ENCODE results near the gene GJD4.

Gene GJD4

DNA sequence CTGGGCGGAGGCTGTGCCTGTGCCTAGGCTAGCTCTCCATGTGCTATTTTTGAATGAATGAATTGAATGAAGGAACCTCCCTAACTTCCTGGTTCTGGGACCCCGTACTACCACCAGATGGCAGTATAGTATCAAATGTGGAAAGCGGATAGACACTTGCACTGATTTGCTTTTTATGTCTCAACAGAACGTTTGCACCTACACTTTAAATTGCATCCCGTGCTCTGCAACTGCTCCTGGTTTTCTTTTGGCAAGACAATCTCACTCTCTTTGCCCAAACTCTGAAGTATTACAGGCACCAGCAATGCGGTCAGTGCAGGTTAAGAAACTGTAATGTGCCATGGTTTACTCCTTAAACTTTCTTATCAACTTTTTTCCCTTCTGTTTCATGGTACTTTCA is 30.4 kb downstream of the GJD4 start:
- no peak overlapping the region for H3K4me3 ChIP-seq (ENCODE audit: control insufficient read depth in 1 of 7, extremely low read depth in 1 of 7, insufficient read depth in 4 of 7, low read depth in 2 of 7, low read length in 6 of 7)
- H3K27me3 ChIP-seq (replicated peaks in 2 of 5; ENCODE audit: control insufficient read depth in 4 of 5, insufficient read depth in 5 of 5, low read length in 4 of 5): peaks cover 11 to 47% (median 15%) of the 10 kb centered on the region in 5 experiments
- peaks cover 3 to 13% (median 10%) of the 10 kb centered on the region in 4 experiments for H3K4me1 ChIP-seq (ENCODE audit: control extremely low read depth in 1 of 4, control insufficient read depth in 4 of 4, insufficient read depth in 4 of 4, low read length in 3 of 4)
- CTCF ChIA-PET: interaction anchor here (0.6 to 4.6 kb wide), 12 partner anchors 9 to 1245 kb away, joined by 3 to 31 read pairs (median 4); no protein-coding TSS in a partner anchor
- WGBS (ENCODE audit: insufficient coverage): 7% methylated on average over 2 of the region's 6 CpGs
- POLR2A ChIA-PET: no interaction called here
- no peaks in the 10 kb centered on the region for H3K36me3 ChIP-seq (ENCODE audit: control insufficient read depth in 4 of 4, insufficient read depth in 4 of 4, low read length in 3 of 4)
- peaks cover 0 to 3% (median 0%) of the 10 kb centered on the region in 5 experiments for H3K9me3 ChIP-seq (ENCODE audit: control extremely low read depth in 1 of 5, control insufficient read depth in 4 of 5, insufficient read depth in 2 of 5, low read depth in 1 of 5, low read length in 4 of 5)
- DNase-seq: peak; percentile 72 to 85 (median 82)
- no peak overlapping the region for H3K27ac ChIP-seq (ENCODE audit: insufficient read depth in 1 of 2, low read depth in 1 of 2, low read length in 2 of 2, poor library complexity in 1 of 2, severe bottlenecking in 2 of 2)

- Histone ChIP-seq H3K9me3 (ENCODE audit: control extremely low read depth in 1 of 5, control insufficient read depth in 4 of 5, insufficient read depth in 2 of 5, low read depth in 1 of 5, low read length in 4 of 5) (peaks cover 0 to 3% (median 0%) of the 10 kb centered on the region in 5 experiments), H3K27ac (ENCODE audit: insufficient read depth in 1 of 2, low read depth in 1 of 2, low read length in 2 of 2, poor library complexity in 1 of 2, severe bottlenecking in 2 of 2) (no peak overlapping the region), H3K4me3 (ENCODE audit: control insufficient read depth in 1 of 7, extremely low read depth in 1 of 7, insufficient read depth in 4 of 7, low read depth in 2 of 7, low read length in 6 of 7) (no peak overlapping the region), H3K27me3 (replicated peaks in 2 of 5; ENCODE audit: control insufficient read depth in 4 of 5, insufficient read depth in 5 of 5, low read length in 4 of 5) (peaks cover 12 to 57% (median 15%) of the 10 kb centered on the region in 5 experiments), H3K36me3 (ENCODE audit: control insufficient read depth in 4 of 4, insufficient read depth in 4 of 4, low read length in 3 of 4) (no peaks in the 10 kb centered on the region), H3K4me1 (ENCODE audit: control extremely low read depth in 1 of 4, control insufficient read depth in 4 of 4, insufficient read depth in 4 of 4, low read length in 3 of 4) (peaks cover 3 to 23% (median 23%) of the 10 kb centered on the region in 4 experiments)
- 27% methylated on average over 6 of the region's 7 CpGs for WGBS (ENCODE audit: insufficient coverage)
- DNase-seq: no peak
- CTCF ChIA-PET: interaction anchor here (0.9 to 4.6 kb wide), 12 partner anchors 13 to 1246 kb away, joined by 3 to 31 read pairs (median 3); no protein-coding TSS in a partner anchor
- POLR2A ChIA-PET: no interaction called here
Measured at GRCh38 chr10:35636956-35637355, 31.8 kb downstream of the GJD4 start.

- Histone ChIP-seq H3K27me3 (replicated peaks in 2 of 5; ENCODE audit: control insufficient read depth in 4 of 5, insufficient read depth in 5 of 5, low read length in 4 of 5) (peaks cover 12 to 62% (median 17%) of the 10 kb centered on the region in 5 experiments), H3K4me3 (ENCODE audit: control insufficient read depth in 1 of 7, extremely low read depth in 1 of 7, insufficient read depth in 4 of 7, low read depth in 2 of 7, low read length in 6 of 7) (no peak overlapping the region), H3K27ac (ENCODE audit: insufficient read depth in 1 of 2, low read depth in 1 of 2, low read length in 2 of 2, poor library complexity in 1 of 2, severe bottlenecking in 2 of 2) (no peak overlapping the region), H3K4me1 (ENCODE audit: control extremely low read depth in 1 of 4, control insufficient read depth in 4 of 4, insufficient read depth in 4 of 4, low read length in 3 of 4) (peaks cover 3 to 28% (median 27%) of the 10 kb centered on the region in 4 experiments), H3K36me3 (ENCODE audit: control insufficient read depth in 4 of 4, insufficient read depth in 4 of 4, low read length in 3 of 4) (no peaks in the 10 kb centered on the region), H3K9me3 (ENCODE audit: control extremely low read depth in 1 of 5, control insufficient read depth in 4 of 5, insufficient read depth in 2 of 5, low read depth in 1 of 5, low read length in 4 of 5) (peaks cover 0 to 3% (median 0%) of the 10 kb centered on the region in 5 experiments)
- 36% methylated on average over 5 of the region's 8 CpGs for WGBS (ENCODE audit: insufficient coverage)
- ChIA-PET POLR2A (no interaction called here), CTCF (interaction anchor here (0.9 to 4.6 kb wide), 10 partner anchors 13 to 1245 kb away, joined by 3 to 31 read pairs (median 3); no protein-coding TSS in a partner anchor)
- no peak for DNase-seq
Measured at GRCh38 chr10:35637462-35637861, 32.3 kb downstream of the GJD4 start.

DNA sequence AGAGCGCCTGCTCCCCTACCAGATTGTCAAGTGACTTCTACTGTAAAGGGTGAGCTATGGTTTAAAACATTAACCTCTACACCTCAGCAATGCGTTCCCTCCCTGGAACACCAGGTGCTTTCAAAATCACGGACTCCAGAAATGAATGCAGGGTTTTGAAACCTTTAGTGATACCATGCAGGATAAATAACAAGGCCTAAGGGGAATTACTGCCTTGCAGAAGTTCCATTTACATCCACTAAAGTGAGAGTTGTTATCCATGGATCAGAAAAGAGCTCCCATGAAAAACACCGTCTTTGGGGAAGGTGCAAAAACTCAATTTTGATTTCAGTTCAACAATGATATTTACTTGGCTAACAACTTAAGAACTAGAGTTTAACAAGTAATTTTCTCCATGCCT is 33.0 kb downstream of the GJD4 start:
- peaks cover 0 to 3% (median 0%) of the 10 kb centered on the region in 5 experiments for H3K9me3 ChIP-seq (ENCODE audit: control extremely low read depth in 1 of 5, control insufficient read depth in 4 of 5, insufficient read depth in 2 of 5, low read depth in 1 of 5, low read length in 4 of 5)
- POLR2A ChIA-PET: no interaction called here
- CTCF ChIA-PET: interaction anchor here (1.2 to 4.6 kb wide), 5 partner anchors 76 to 1245 kb away, joined by 3 to 31 read pairs (median 6); no protein-coding TSS in a partner anchor

GRCh38 chr10:35639021-35639727 is 34.0 kb downstream of the GJD4 start:
- Histone ChIP-seq H3K9me3 (ENCODE audit: control extremely low read depth in 1 of 5, control insufficient read depth in 4 of 5, insufficient read depth in 2 of 5, low read depth in 1 of 5, low read length in 4 of 5) (peaks cover 0 to 3% (median 0%) of the 10 kb centered on the region in 5 experiments), H3K27ac (ENCODE audit: insufficient read depth in 1 of 2, low read depth in 1 of 2, low read length in 2 of 2, poor library complexity in 1 of 2, severe bottlenecking in 2 of 2) (no peak overlapping the region), H3K4me3 (ENCODE audit: control insufficient read depth in 1 of 7, extremely low read depth in 1 of 7, insufficient read depth in 4 of 7, low read depth in 2 of 7, low read length in 6 of 7) (peak overlapping the region in 3 of 7 experiments; percentile 46 to 71 (median 50)), H3K4me1 (ENCODE audit: control extremely low read depth in 1 of 4, control insufficient read depth in 4 of 4, insufficient read depth in 4 of 4, low read length in 3 of 4) (peaks cover 5 to 45% (median 44%) of the 10 kb centered on the region in 4 experiments), H3K36me3 (ENCODE audit: control insufficient read depth in 4 of 4, insufficient read depth in 4 of 4, low read length in 3 of 4) (no peaks in the 10 kb centered on the region), H3K27me3 (replicated peaks in 2 of 5; ENCODE audit: control insufficient read depth in 4 of 5, insufficient read depth in 5 of 5, low read length in 4 of 5) (peaks cover 12 to 79% (median 26%) of the 10 kb centered on the region in 5 experiments)
- WGBS (ENCODE audit: insufficient coverage): 20% methylated on average over 19 of the region's 57 CpGs
- ChIA-PET POLR2A (no interaction called here), CTCF (interaction anchor here (1.1 to 1.8 kb wide), 4 partner anchors 7 to 1140 kb away, joined by 3 to 8 read pairs (median 5); no protein-coding TSS in a partner anchor)
- no peak for DNase-seq

More for the DNA sequence above, 33.0 kb downstream of the GJD4 start:
- Histone ChIP-seq H3K4me3 (ENCODE audit: control insufficient read depth in 1 of 7, extremely low read depth in 1 of 7, insufficient read depth in 4 of 7, low read depth in 2 of 7, low read length in 6 of 7) (no peak overlapping the region), H3K27ac (ENCODE audit: insufficient read depth in 1 of 2, low read depth in 1 of 2, low read length in 2 of 2, poor library complexity in 1 of 2, severe bottlenecking in 2 of 2) (no peak overlapping the region), H3K36me3 (ENCODE audit: control insufficient read depth in 4 of 4, insufficient read depth in 4 of 4, low read length in 3 of 4) (no peaks in the 10 kb centered on the region), H3K27me3 (replicated peaks in 2 of 5; ENCODE audit: control insufficient read depth in 4 of 5, insufficient read depth in 5 of 5, low read length in 4 of 5) (peaks cover 12 to 68% (median 23%) of the 10 kb centered on the region in 5 experiments), H3K4me1 (ENCODE audit: control extremely low read depth in 1 of 4, control insufficient read depth in 4 of 4, insufficient read depth in 4 of 4, low read length in 3 of 4) (peaks cover 5 to 34% (median 34%) of the 10 kb centered on the region in 4 experiments)
- no peak for DNase-seq
- 100% methylated on average over 3 of the region's 4 CpGs for WGBS (ENCODE audit: insufficient coverage)

GRCh38 chr10:35639728-35640401 is 34.7 kb downstream of the GJD4 start:
- H3K4me3 ChIP-seq (ENCODE audit: control insufficient read depth in 1 of 7, extremely low read depth in 1 of 7, insufficient read depth in 4 of 7, low read depth in 2 of 7, low read length in 6 of 7): peak overlapping the region in 5 of 7 experiments; percentile 15 to 71 (median 50)
- CTCF ChIA-PET: interaction anchor here (1.1 to 1.6 kb wide), 3 partner anchors 8 to 23 kb away, joined by 3 to 5 read pairs (median 5); no protein-coding TSS in a partner anchor
- 2% methylated on average over 49 of the region's 83 CpGs for WGBS (ENCODE audit: insufficient coverage)

More at GRCh38 chr10:35639728-35640401, 34.7 kb downstream of the GJD4 start:
- DNase-seq: peak in 2 of 3 donors; percentile 30 to 53
- Histone ChIP-seq H3K9me3 (ENCODE audit: control extremely low read depth in 1 of 5, control insufficient read depth in 4 of 5, insufficient read depth in 2 of 5, low read depth in 1 of 5, low read length in 4 of 5) (peaks cover 0 to 3% (median 0%) of the 10 kb centered on the region in 5 experiments), H3K27ac (ENCODE audit: insufficient read depth in 1 of 2, low read depth in 1 of 2, low read length in 2 of 2, poor library complexity in 1 of 2, severe bottlenecking in 2 of 2) (no peak overlapping the region), H3K4me1 (ENCODE audit: control extremely low read depth in 1 of 4, control insufficient read depth in 4 of 4, insufficient read depth in 4 of 4, low read length in 3 of 4) (peaks cover 5 to 47% (median 44%) of the 10 kb centered on the region in 4 experiments), H3K27me3 (replicated peaks in 2 of 5; ENCODE audit: control insufficient read depth in 4 of 5, insufficient read depth in 5 of 5, low read length in 4 of 5) (peaks cover 12 to 86% (median 32%) of the 10 kb centered on the region in 5 experiments), H3K36me3 (ENCODE audit: control insufficient read depth in 4 of 4, insufficient read depth in 4 of 4, low read length in 3 of 4) (no peaks in the 10 kb centered on the region)
- POLR2A ChIA-PET: no interaction called here
